ENCODE results near the gene PURB. TPM values are rescaled to one million over a fixed set of nuclear protein-coding genes. Genes with fewer than 3 reads are reported as not detected.
"Not testable (repeated sequence)": the region's sequence is repeated elsewhere in the genome, so short reads cannot be mapped to it uniquely, and the experiment has no call there.

The PURB gene
- total RNA-seq, 2 experiments from 2014 or later: 12.9 to 13.1 TPM

- H3K27me3 Mint-ChIP-seq (ENCODE audit: low read depth); H3K4me1 Mint-ChIP-seq (ENCODE audit: low read depth); intact Hi-C loops (cut with micrococcal nuclease); DNase-seq; H3K4me3 Mint-ChIP-seq; H3K27ac Mint-ChIP-seq; H3K36me3 Mint-ChIP-seq (ENCODE audit: low read depth): not testable (repeated sequence)
- CTCF ChIA-PET: interaction anchor here (0.6 kb wide), 1 partner anchor 10 kb away, joined by 3 read pairs; no protein-coding TSS in a partner anchor
- H3K9me3 Mint-ChIP-seq: peaks cover 16% of the 10 kb centered on the region
Measured at GRCh38 chr7:44871918-44872317, 13.4 kb downstream of the PURB start.

GRCh38 chr7:44870780-44871179 lies 14.6 kb downstream of the PURB start:
- H3K36me3 Mint-ChIP-seq (ENCODE audit: low read depth); intact Hi-C loops (cut with micrococcal nuclease); H3K4me1 Mint-ChIP-seq (ENCODE audit: low read depth); DNase-seq; H3K4me3 Mint-ChIP-seq; H3K27ac Mint-ChIP-seq; CTCF ChIA-PET; H3K9me3 Mint-ChIP-seq; H3K27me3 Mint-ChIP-seq (ENCODE audit: low read depth): not testable (repeated sequence)

- H3K4me1 Mint-ChIP-seq (ENCODE audit: low read depth); H3K36me3 Mint-ChIP-seq (ENCODE audit: low read depth); H3K27me3 Mint-ChIP-seq (ENCODE audit: low read depth); H3K27ac Mint-ChIP-seq; H3K4me3 Mint-ChIP-seq; CTCF ChIA-PET; DNase-seq; intact Hi-C loops (cut with micrococcal nuclease); H3K9me3 Mint-ChIP-seq: not testable (repeated sequence)
Measured at GRCh38 chr7:44870336-44870735, 15.0 kb downstream of the PURB start.

- Mint-ChIP-seq H3K27me3 (ENCODE audit: low read depth) (no peaks in the 10 kb centered on the region), H3K9me3 (peaks cover 5% of the 10 kb centered on the region), H3K27ac (peak overlapping the region; percentile 13), H3K4me3 (no peak overlapping the region), H3K4me1 (ENCODE audit: low read depth) (peaks cover 7% of the 10 kb centered on the region), H3K36me3 (ENCODE audit: low read depth) (no peaks in the 10 kb centered on the region)
- CTCF ChIA-PET: interaction anchor here (0.6 to 1.8 kb wide), 5 partner anchors 9 to 126 kb away, joined by 3 to 12 read pairs (median 3); no protein-coding TSS in a partner anchor
- intact Hi-C loops (cut with micrococcal nuclease): no loop called here
- peak; percentile 72 for DNase-seq
Measured at GRCh38 chr7:44867073-44867995, 18.0 kb downstream of the PURB start.

GRCh38 chr7:44861949-44862348 lies 23.4 kb downstream of the PURB start:
- CTCF ChIA-PET: interaction anchor here (1.1 to 1.3 kb wide), 3 partner anchors 10 to 20 kb away, joined by 3 to 4 read pairs (median 3); no protein-coding TSS in a partner anchor
- DNase-seq; H3K4me3 Mint-ChIP-seq; H3K27me3 Mint-ChIP-seq (ENCODE audit: low read depth); intact Hi-C loops (cut with micrococcal nuclease); H3K9me3 Mint-ChIP-seq; H3K27ac Mint-ChIP-seq; H3K36me3 Mint-ChIP-seq (ENCODE audit: low read depth): not testable (repeated sequence)
- peaks cover 12% of the 10 kb centered on the region for H3K4me1 Mint-ChIP-seq (ENCODE audit: low read depth)

GRCh38 chr7:44858161-44858560 lies 27.2 kb downstream of the PURB start:
- Mint-ChIP-seq H3K36me3 (ENCODE audit: low read depth) (no peaks in the 10 kb centered on the region), H3K27me3 (ENCODE audit: low read depth) (no peaks in the 10 kb centered on the region), H3K4me3 (no peak overlapping the region), H3K9me3 (no peaks in the 10 kb centered on the region), H3K27ac (no peak overlapping the region), H3K4me1 (ENCODE audit: low read depth) (peaks cover 23% of the 10 kb centered on the region)
- intact Hi-C loops (cut with micrococcal nuclease): no loop called here
- no peak for DNase-seq
- CTCF ChIA-PET: interaction anchor here (0.6 to 8.5 kb wide), 20 partner anchors 9 to 278 kb away, joined by 3 to 75 read pairs (median 5); partner anchors contain the start of gene H2AZ2

- H3K27me3 Mint-ChIP-seq (ENCODE audit: low read depth): no peaks in the 10 kb centered on the region
- no peak overlapping the region for H3K27ac Mint-ChIP-seq
- CTCF ChIA-PET: interaction anchor here (0.7 to 8.5 kb wide), 10 partner anchors 11 to 299 kb away, joined by 3 to 75 read pairs (median 4); no protein-coding TSS in a partner anchor
- H3K4me3 Mint-ChIP-seq: no peak overlapping the region
- intact Hi-C loops (cut with micrococcal nuclease): loop anchor here (1.0 kb wide), 1 partner anchor 122 kb away; no protein-coding TSS in a partner anchor
- DNase-seq: no peak
- peaks cover 3% of the 10 kb centered on the region for H3K36me3 Mint-ChIP-seq (ENCODE audit: low read depth)
- no peaks in the 10 kb centered on the region for H3K9me3 Mint-ChIP-seq
- peaks cover 36% of the 10 kb centered on the region for H3K4me1 Mint-ChIP-seq (ENCODE audit: low read depth)
Measured at GRCh38 chr7:44854644-44855364, 30.5 kb downstream of the PURB start.

GRCh38 chr7:44853391-44853790 lies 31.9 kb downstream of the PURB start:
- intact Hi-C loops (cut with micrococcal nuclease): loop anchor here (1.0 kb wide), 1 partner anchor 69 kb away; no protein-coding TSS in a partner anchor
- CTCF ChIA-PET: interaction anchor here (0.7 to 8.5 kb wide), 6 partner anchors 12 to 289 kb away, joined by 3 to 75 read pairs (median 16); no protein-coding TSS in a partner anchor
- H3K36me3 Mint-ChIP-seq (ENCODE audit: low read depth): peaks cover 11% of the 10 kb centered on the region
- H3K4me1 Mint-ChIP-seq (ENCODE audit: low read depth): peaks cover 41% of the 10 kb centered on the region
- H3K27ac Mint-ChIP-seq: no peak overlapping the region
- DNase-seq: peak; percentile 65
- no peaks in the 10 kb centered on the region for H3K27me3 Mint-ChIP-seq (ENCODE audit: low read depth)
- no peak overlapping the region for H3K4me3 Mint-ChIP-seq
- H3K9me3 Mint-ChIP-seq: no peaks in the 10 kb centered on the region

GRCh38 chr7:44852590-44852989 lies 32.7 kb downstream of the PURB start:
- no peak for DNase-seq
- Mint-ChIP-seq H3K27ac (no peak overlapping the region), H3K9me3 (no peaks in the 10 kb centered on the region), H3K4me3 (no peak overlapping the region), H3K36me3 (ENCODE audit: low read depth) (peaks cover 12% of the 10 kb centered on the region), H3K4me1 (ENCODE audit: low read depth) (peaks cover 36% of the 10 kb centered on the region), H3K27me3 (ENCODE audit: low read depth) (no peaks in the 10 kb centered on the region)
- intact Hi-C loops (cut with micrococcal nuclease): no loop called here
- CTCF ChIA-PET: interaction anchor here (1.0 to 8.5 kb wide), 5 partner anchors 9 to 288 kb away, joined by 3 to 75 read pairs (median 4); no protein-coding TSS in a partner anchor

GRCh38 chr7:44849885-44850544 lies 35.3 kb downstream of the PURB start:
- peaks cover 21% of the 10 kb centered on the region for H3K36me3 Mint-ChIP-seq (ENCODE audit: low read depth)
- H3K4me1 Mint-ChIP-seq (ENCODE audit: low read depth): peaks cover 39% of the 10 kb centered on the region
- DNase-seq: no peak
- CTCF ChIA-PET: interaction anchor here (0.6 to 1.8 kb wide), 12 partner anchors 16 to 285 kb away, joined by 3 to 8 read pairs (median 3); no protein-coding TSS in a partner anchor
- H3K27me3 Mint-ChIP-seq (ENCODE audit: low read depth): no peaks in the 10 kb centered on the region
- peak overlapping the region; percentile 92 for H3K4me3 Mint-ChIP-seq
- no peaks in the 10 kb centered on the region for H3K9me3 Mint-ChIP-seq
- intact Hi-C loops (cut with micrococcal nuclease): loop anchor here (2.0 to 5.0 kb wide), 6 partner anchors 73 to 923 kb away; partner anchors contain the start of genes TBRG4 and UBE2D4
- H3K27ac Mint-ChIP-seq: peak overlapping the region; percentile 100

GRCh38 chr7:44849259-44849884 lies 36.0 kb downstream of the PURB start:
- peaks cover 44% of the 10 kb centered on the region for H3K4me1 Mint-ChIP-seq (ENCODE audit: low read depth)
- H3K27ac Mint-ChIP-seq: peak overlapping the region; percentile 100
- peaks cover 21% of the 10 kb centered on the region for H3K36me3 Mint-ChIP-seq (ENCODE audit: low read depth)
- H3K27me3 Mint-ChIP-seq (ENCODE audit: low read depth): no peaks in the 10 kb centered on the region
- H3K4me3 Mint-ChIP-seq: peak overlapping the region; percentile 92
- H3K9me3 Mint-ChIP-seq: no peaks in the 10 kb centered on the region
- DNase-seq: no peak
- CTCF ChIA-PET: interaction anchor here (0.6 to 1.8 kb wide), 13 partner anchors 8 to 286 kb away, joined by 3 to 10 read pairs (median 3); no protein-coding TSS in a partner anchor
- intact Hi-C loops (cut with micrococcal nuclease): loop anchor here (2.0 to 5.0 kb wide), 6 partner anchors 73 to 922 kb away; partner anchors contain the start of genes TBRG4 and UBE2D4
